Liver (tissue), 3 donors: Measurements from ENCODE around the gene ADAR.

Experiments used
- ATF3 ChIP-seq: IDR thresholded peaks from 2 replicates; pipeline ENCODE4 v1.6.1; 2016; ENCODE audit warnings: antibody characterized with exemption
- CTCF ChIP-seq: fragments of 150-350 bp; IDR thresholded peaks from 2 replicates; pipeline ENCODE4 v1.5.1; 2017; ENCODE audit warnings: improper control_type of control experiment, low read depth, low read length; ENCODE audit not compliant: missing input control
- GABPA ChIP-seq, 2 donors: IDR thresholded peaks in 1 of 2; conservative IDR thresholded peaks in 1 of 2; 2 replicates each; pipeline ENCODE4 v1.6.1; 2016; ENCODE audit warnings: antibody characterized with exemption in 2 of 2, mild to moderate bottlenecking in 1 of 2, moderate library complexity in 1 of 2
- HNF4G ChIP-seq: IDR thresholded peaks from 2 replicates; pipeline ENCODE4 v1.6.1; 2016; ENCODE audit warnings: antibody characterized with exemption
- JUND ChIP-seq, 2 donors: IDR thresholded peaks; 2 replicates each; pipeline ENCODE4 v1.6.1; 2016; ENCODE audit warnings: antibody characterized with exemption in 2 of 2
- MAX ChIP-seq: IDR thresholded peaks from 2 replicates; pipeline ENCODE4 v1.6.1; 2016; ENCODE audit warnings: antibody characterized with exemption
- REST ChIP-seq: IDR thresholded peaks from 2 replicates; pipeline ENCODE4 v1.6.1; 2016; ENCODE audit warnings: antibody characterized with exemption, mild to moderate bottlenecking
- RXRA ChIP-seq, 2 donors: IDR thresholded peaks; 2 replicates each; pipeline ENCODE4 v1.6.1; 2017 to 2018; ENCODE audit warnings: antibody characterized with exemption in 2 of 2, mild to moderate bottlenecking in 1 of 2
- YY1 ChIP-seq: IDR thresholded peaks from 2 replicates; pipeline ENCODE4 v1.6.1; 2016; ENCODE audit warnings: antibody characterized with exemption, mild to moderate bottlenecking
- ZBTB33 ChIP-seq: IDR thresholded peaks from 2 replicates; pipeline ENCODE4 v1.6.1; 2016; ENCODE audit warnings: antibody characterized with exemption
- donor health status: healthy.
- donor health status: healthy.

GRCh38 chr1:154629675-154630073 is 21.7 kb upstream of the ADAR start:
- TF ChIP-seq HNF4G (no peak), CTCF (no peak), REST (no peak), RXRA (IDR thresholded peaks at IDR 0.05) (no peak), YY1 (no peak), MAX (no peak), GABPA (IDR thresholded peaks at IDR 0.05 in 1 of 2, conservative IDR thresholded peaks at IDR 0.05 in 1 of 2) (no peak), JUND (IDR thresholded peaks at IDR 0.05) (no peak), ZBTB33 (no peak), ATF3 (no peak)
